Lung (tissue), 13 donors: ENCODE data around the gene NAMPT. TPM values are rescaled to one million over a fixed set of nuclear protein-coding genes. Genes with fewer than 3 reads are reported as not detected.

ENCODE experiments used
- ATAC-seq: fragments of 200-7000 bp; cut with Tn5 transposase; one replicate; pipeline ENCODE4 v1.9.1; 2020; ENCODE audit warnings: moderate number of reproducible peaks; ENCODE audit not compliant: insufficient read depth, low FRiP score
- DNase-seq, 3 donors: peaks; one replicate each; pipeline ENCODE4 v3.0.0-alpha.2; 2013 to 2017
- H3K27ac ChIP-seq, 2 donors: one replicate each; pipeline ENCODE4 v1.5.1; 2013; ENCODE audit warnings: mild to moderate bottlenecking in 2 of 2, moderate library complexity in 2 of 2, control low read depth in 1 of 2, inconsistent platforms in 1 of 2, low read depth in 1 of 2, low read length in 1 of 2
- H3K27me3 ChIP-seq, 3 donors: one replicate each; pipeline ENCODE4 v1.5.1; 2013; ENCODE audit warnings: low read length in 2 of 3; ENCODE audit not compliant: control insufficient read depth in 3 of 3, insufficient read depth in 3 of 3
- H3K36me3 ChIP-seq, 4 donors: one replicate each; pipeline ENCODE4 v1.5.1; 2013; ENCODE audit warnings: low read length in 4 of 4, mild to moderate bottlenecking in 1 of 4, moderate library complexity in 1 of 4; ENCODE audit not compliant: control insufficient read depth in 4 of 4, insufficient read depth in 4 of 4
- H3K4me1 ChIP-seq, 5 donors: one replicate each; pipeline ENCODE4 v1.5.1; 2013; ENCODE audit warnings: low read length in 5 of 5, mild to moderate bottlenecking in 2 of 5, moderate library complexity in 1 of 5; ENCODE audit not compliant: control insufficient read depth in 5 of 5, insufficient read depth in 5 of 5
- H3K4me3 ChIP-seq: one replicate; pipeline ENCODE4 v1.5.1; 2013; ENCODE audit warnings: mild to moderate bottlenecking, control low read depth, moderate library complexity
- H3K9ac ChIP-seq, 2 donors: one replicate each; pipeline ENCODE4 v1.5.1; 2013; ENCODE audit warnings: low read length in 2 of 2, control low read depth in 1 of 2; ENCODE audit not compliant: insufficient read depth in 1 of 2
- H3K9me3 ChIP-seq, 4 donors: one replicate each; pipeline ENCODE4 v1.5.1; 2013; ENCODE audit warnings: low read length in 3 of 4, mild to moderate bottlenecking in 1 of 4, moderate library complexity in 1 of 4; ENCODE audit not compliant: control insufficient read depth in 4 of 4, insufficient read depth in 3 of 4
- CTCF ChIP-seq: IDR thresholded peaks from 2 replicates; pipeline ENCODE4 v1.5.1; 2012; ENCODE audit warnings: mild to moderate bottlenecking; ENCODE audit errors: control extremely low read depth, extremely low read depth
- WGBS, 2 donors: extraction: QIAGEN DNeasy Blood & Tissue Kit; methylation state at CpG; one replicate each; pipeline ENCODE4 v1.1.7; 2013; 5-methylcytosine and 5-hydroxymethylcytosine counted together
- polyA plus RNA-seq, 2 donors: library from polyadenylated mRNA; stranded (reverse); fragments of 200-250 nt; gene quantifications; one replicate each; pipeline ENCODE4 v1.2.1, GENCODE V29; 2013
- small RNA-seq: library from RNA; depleted of rRNA; stranded (forward); fragments of <200 nt; gene quantifications from one replicate; pipeline ENCODE3, GENCODE V24; 2014; ENCODE audit warnings: low replicate concordance
- total RNA-seq, 2 donors: library from RNA; depleted of rRNA in 1 of 2; stranded (reverse); fragments of >200 nt in 1 of 2; gene quantifications; one replicate each; pipeline ENCODE4 v1.2.1, GENCODE V29; 2014 to 2021
- donor health status: control.
- donor health status: control.
- donor health status: Bipolar disorder and iron deficiency.
- donor health status: healthy.
- donor health status: DM: yes; HTN: yes; CAD: no.

The NAMPT gene
- total and polyA plus RNA-seq, 4 donors: 73.3 to 1,250 (median 348) TPM

GRCh38 chr7:106199813-106200364, 84.9 kb downstream of the NAMPT start:
- Histone ChIP-seq H3K4me1 (peaks cover 0 to 3% (median 0%) of the 10 kb centered on the region in 5 donors), H3K27ac (no peak overlapping the region), H3K36me3 (no peaks in the 10 kb centered on the region), H3K9me3 (no peaks in the 10 kb centered on the region), H3K27me3 (no peaks in the 10 kb centered on the region), H3K4me3 (no peak overlapping the region), H3K9ac (no peak overlapping the region)
- DNase-seq: no peak
- TF ChIP-seq CTCF: no peak
- WGBS, 2 donors: 76 to 79% methylated on average over 6 of the region's 6 CpGs
- ATAC-seq: no peak

- Histone ChIP-seq H3K27ac (no peak overlapping the region), H3K4me3 (no peak overlapping the region), H3K4me1 (peaks cover 0 to 3% (median 0%) of the 10 kb centered on the region in 5 donors), H3K27me3 (no peaks in the 10 kb centered on the region), H3K9ac (no peak overlapping the region), H3K9me3 (no peaks in the 10 kb centered on the region), H3K36me3 (no peaks in the 10 kb centered on the region)
- DNase-seq: no peak
- WGBS, 2 donors: 88 to 100% methylated on average over 1 of the region's 1 CpG
- TF ChIP-seq CTCF: no peak
- ATAC-seq: no peak
Observed at GRCh38 chr7:106199024-106199423, 85.8 kb downstream of the NAMPT start.

Small RNA genes lying within 50 kb of the gene (small RNA-seq; reads per million reads assigned to genes)
- gene RNU6-392P: not detected

Other genes starting within 250 kb of the NAMPT start
- 100 to 1,000 TPM in 1 of 2 donors, 10 to 100 TPM in 1; 71.6 to 114 TPM for gene SYPL1, start 172.7 kb downstream of the NAMPT start, total RNA-seq
- 10 to 100 TPM; 52.7 to 65.2 TPM for gene SYPL1, start 172.7 kb downstream of the NAMPT start, polyA plus RNA-seq